GM23338 (cell line): Measurements from ENCODE around the gene TLR6. TPM values are rescaled to one million over a fixed set of nuclear protein-coding genes. Genes with fewer than 3 reads are reported as not detected.

Source experiments
- ATAC-seq: fragments of 200-7000 bp; cut with Tn5 transposase; 3 replicates; pipeline ENCODE4 v1.9.1; 2020
- DNase-seq: peaks from one replicate; pipeline ENCODE4 v3.0.0-alpha.2; 2015; ENCODE audit warnings: low spot score
- H2AFZ ChIP-seq: fragments of 200-600 bp; sonication (generic); 2 replicates; pipeline ENCODE4 v1.8.0; 2016; ENCODE audit warnings: antibody characterized with exemption, mild to moderate bottlenecking, moderate library complexity
- H3F3A ChIP-seq: fragments of 200-600 bp; sonication (generic); replicated peaks from 2 replicates; pipeline ENCODE4 v1.8.0; 2017; ENCODE audit warnings: antibody characterized with exemption, mixed run types, low read depth
- H3K27ac ChIP-seq: fragments of 200-600 bp; sonication (generic); 2 replicates; pipeline ENCODE4 v1.6.1; 2016; ENCODE audit warnings: low read depth
- H3K27me3 ChIP-seq: fragments of 200-600 bp; sonication (generic); 2 replicates; pipeline ENCODE4 v1.8.0; 2016; ENCODE audit warnings: mild to moderate bottlenecking, mixed run types, moderate library complexity; ENCODE audit not compliant: insufficient read depth
- H3K36me3 ChIP-seq: fragments of 200-600 bp; sonication (generic); 2 replicates; pipeline ENCODE4 v1.8.0; 2016; ENCODE audit warnings: mild to moderate bottlenecking; ENCODE audit not compliant: insufficient read depth
- H3K4me1 ChIP-seq: fragments of 200-600 bp; sonication (generic); 2 replicates; pipeline ENCODE4 v1.8.0; 2016; ENCODE audit warnings: mild to moderate bottlenecking, moderate library complexity; ENCODE audit not compliant: insufficient read depth
- H3K4me2 ChIP-seq: fragments of 200-600 bp; sonication (generic); 2 replicates; pipeline ENCODE4 v1.7.1; 2017; ENCODE audit warnings: mixed run types
- H3K4me3 ChIP-seq: fragments of 200-600 bp; sonication (generic); 2 replicates; pipeline ENCODE4 v1.6.1; 2016; ENCODE audit warnings: mixed run types
- H3K79me2 ChIP-seq: fragments of 200-600 bp; sonication (generic); replicated peaks from 2 replicates; pipeline ENCODE4 v1.8.0; 2017; ENCODE audit warnings: mild to moderate bottlenecking; ENCODE audit not compliant: insufficient read depth
- H3K9me2 ChIP-seq: fragments of 200-600 bp; sonication (generic); 2 replicates; pipeline ENCODE4 v1.8.0; 2017; ENCODE audit not compliant: insufficient read depth
- H4K20me1 ChIP-seq: fragments of 200-600 bp; sonication (generic); replicated peaks from 2 replicates; pipeline ENCODE4 v1.8.0; 2017; ENCODE audit warnings: mild to moderate bottlenecking; ENCODE audit not compliant: insufficient read depth
- H3K27ac Mint-ChIP-seq: 2 replicates; pipeline ENCODE4 v1.8.0; 2020; ENCODE audit warnings: inconsistent platforms, mild to moderate bottlenecking, moderate library complexity, mixed read lengths
- H3K27me3 Mint-ChIP-seq: 3 replicates; pipeline ENCODE4 v1.8.0; 2022; ENCODE audit warnings: low read depth, mild to moderate bottlenecking, moderate library complexity, mixed read lengths, inconsistent platforms; ENCODE audit not compliant: insufficient read depth, poor library complexity
- H3K36me3 Mint-ChIP-seq: 3 replicates; pipeline ENCODE4 v1.8.0; 2021; ENCODE audit warnings: low read depth, mild to moderate bottlenecking, inconsistent platforms, moderate library complexity, mixed read lengths
- H3K4me1 Mint-ChIP-seq: 3 replicates; pipeline ENCODE4 v1.8.0; 2020; ENCODE audit warnings: mild to moderate bottlenecking, inconsistent platforms, mixed read lengths
- H3K4me3 Mint-ChIP-seq: 3 replicates; pipeline ENCODE4 v1.8.0; 2021; ENCODE audit warnings: moderate library complexity, mild to moderate bottlenecking, inconsistent platforms, mixed read lengths
- H3K9me3 Mint-ChIP-seq: 3 replicates; pipeline ENCODE4 v1.8.0; 2020; ENCODE audit warnings: moderate library complexity, mild to moderate bottlenecking, inconsistent platforms, mixed read lengths
- CREB1 ChIP-seq: fragments of 250-450 bp; sonication (Bioruptor Pico); IDR thresholded peaks from 2 replicates; pipeline ENCODE4 v1.5.0; 2020; ENCODE audit warnings: low read depth, mild to moderate bottlenecking, moderate library complexity
- EZH2 ChIP-seq: fragments of 200-600 bp; sonication (generic); IDR thresholded peaks from one replicate; pipeline ENCODE4 v1.8.0; 2017; ENCODE audit warnings: antibody characterized with exemption, mild to moderate bottlenecking, low read depth; ENCODE audit not compliant: unreplicated experiment
- EZH2phosphoT487 ChIP-seq: fragments of 200-600 bp; sonication (generic); IDR thresholded peaks from one replicate; pipeline ENCODE4 v1.8.1; 2018; ENCODE audit warnings: antibody characterized with exemption; ENCODE audit not compliant: unreplicated experiment
- JUNB ChIP-seq: IDR thresholded peaks from one replicate; pipeline ENCODE4 v1.6.1; 2016; ENCODE audit warnings: antibody characterized with exemption; ENCODE audit not compliant: unreplicated experiment
- NANOG ChIP-seq: IDR thresholded peaks from 2 replicates; pipeline ENCODE4 v1.6.1; 2016; ENCODE audit warnings: antibody characterized with exemption, borderline replicate concordance
- POLR2AphosphoS5 ChIP-seq: IDR thresholded peaks from 2 replicates; pipeline ENCODE4 v1.6.1; 2016; ENCODE audit warnings: antibody characterized with exemption, low read depth
- STAT1 ChIP-seq: IDR thresholded peaks from one replicate; pipeline ENCODE4 v1.6.1; 2016; ENCODE audit warnings: antibody characterized with exemption; ENCODE audit not compliant: unreplicated experiment
- ZNF114 ChIP-seq: fragments of 250-450 bp; sonication (Bioruptor Pico); IDR thresholded peaks from 2 replicates; pipeline ENCODE4 v1.5.0; 2020; ENCODE audit warnings: mild to moderate bottlenecking, moderate library complexity
- ZNF331 ChIP-seq: fragments of 250-450 bp; sonication (Bioruptor Pico); IDR thresholded peaks from 2 replicates; pipeline ENCODE4 v1.5.0; 2020; ENCODE audit warnings: low read depth, mild to moderate bottlenecking, moderate library complexity
- ZNF462 ChIP-seq: fragments of 250-450 bp; sonication (Bioruptor Pico); IDR thresholded peaks from 2 replicates; pipeline ENCODE4 v1.5.0; 2020; ENCODE audit warnings: mild to moderate bottlenecking, moderate library complexity
- polyA plus RNA-seq: library from polyadenylated mRNA; unstranded; fragments of >200 nt; fragmentation: Nextera tagmentation; extraction: Ambion mirVana; gene quantifications from 2 replicates; pipeline ENCODE4 v1.2.1, GENCODE V29; 2016
- total RNA-seq: library from RNA; depleted of rRNA; stranded (reverse); fragments of >200 nt; shearing (Covaris generic); gene quantifications from 2 replicates; pipeline ENCODE4 v1.2.3, GENCODE V29; 2014
- TF ChIP-seq, protein P1 (sequence below): IDR thresholded peaks from one replicate; pipeline ENCODE4 v1.6.1; 2018; ENCODE audit warnings: antibody characterized with exemption; ENCODE audit not compliant: unreplicated experiment
- TF ChIP-seq, protein P2 (sequence below), 2 experiments: fragments of 200-600 bp in 1 of 2; sonication (generic) in 1 of 2; conservative IDR thresholded peaks; 2 replicates each; pipeline versions ENCODE4 v1.5.1 to v1.6.1; 2016 to 2017; ENCODE audit warnings: antibody characterized with exemption in 2 of 2, low read depth in 2 of 2, mild to moderate bottlenecking in 2 of 2, moderate library complexity in 1 of 2
- TF ChIP-seq, protein P3 (sequence below): IDR thresholded peaks from 2 replicates; pipeline ENCODE4 v1.6.1; 2016; ENCODE audit warnings: antibody characterized with exemption

Gene TLR6
- total and polyA plus RNA-seq, 2 experiments from 2014 or later = 0.14 TPM; not detected in 1

DNA sequence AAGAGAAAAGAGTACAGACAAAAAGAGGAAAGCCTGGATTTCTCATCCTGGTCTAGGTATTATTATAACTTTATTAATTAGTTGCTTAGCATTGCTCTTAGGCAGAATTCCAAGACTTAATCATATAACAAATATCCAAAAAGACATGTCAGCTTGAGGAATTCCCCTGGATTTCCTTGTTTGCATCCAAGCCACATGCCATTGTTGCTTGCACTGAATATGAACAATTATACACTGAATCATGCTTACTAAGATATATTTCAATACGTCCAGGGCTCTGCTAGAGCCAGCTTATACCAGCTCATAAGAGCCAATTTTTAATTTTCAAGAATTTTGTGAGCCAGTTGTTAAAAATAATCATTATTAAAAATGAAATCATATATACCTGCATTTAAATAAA, 68.3 kb downstream of the TLR6 start:
- Histone ChIP-seq H3K27ac (no peak overlapping the region), H3K4me3 (no peak overlapping the region), H3K79me2 (no peaks in the 10 kb centered on the region), H3K36me3 (no peaks in the 10 kb centered on the region), H3K4me1 (no peaks in the 10 kb centered on the region), H4K20me1 (no peaks in the 10 kb centered on the region), H3F3A (no peaks in the 10 kb centered on the region), H3K9me2 (peaks cover 2% of the 10 kb centered on the region; the same call in 1 of the 2 replicates), H2AFZ (no peak overlapping the region), H3K27me3 (no peaks in the 10 kb centered on the region), H3K4me2 (no peak overlapping the region)
- Mint-ChIP-seq H3K27ac (no peak overlapping the region), H3K27me3 (peaks cover 4% of the 10 kb centered on the region), H3K36me3 (no peaks in the 10 kb centered on the region), H3K4me1 (no peaks in the 10 kb centered on the region), H3K4me3 (no peak overlapping the region), H3K9me3 (no peaks in the 10 kb centered on the region; the same call in 2 of the 3 replicates)
- ATAC-seq = no peak
- TF ChIP-seq NANOG (no peak), POLR2AphosphoS5 (no peak), CREB1 (CRISPR knock-in tag) (no peak), ZNF331 (CRISPR knock-in tag) (no peak), STAT1 (no peak), EZH2phosphoT487 (no peak), EZH2 (no peak), ZNF462 (CRISPR knock-in tag) (no peak), ZNF114 (CRISPR knock-in tag) (no peak), JUNB (no peak)
- TF ChIP-seq, protein P1, sequence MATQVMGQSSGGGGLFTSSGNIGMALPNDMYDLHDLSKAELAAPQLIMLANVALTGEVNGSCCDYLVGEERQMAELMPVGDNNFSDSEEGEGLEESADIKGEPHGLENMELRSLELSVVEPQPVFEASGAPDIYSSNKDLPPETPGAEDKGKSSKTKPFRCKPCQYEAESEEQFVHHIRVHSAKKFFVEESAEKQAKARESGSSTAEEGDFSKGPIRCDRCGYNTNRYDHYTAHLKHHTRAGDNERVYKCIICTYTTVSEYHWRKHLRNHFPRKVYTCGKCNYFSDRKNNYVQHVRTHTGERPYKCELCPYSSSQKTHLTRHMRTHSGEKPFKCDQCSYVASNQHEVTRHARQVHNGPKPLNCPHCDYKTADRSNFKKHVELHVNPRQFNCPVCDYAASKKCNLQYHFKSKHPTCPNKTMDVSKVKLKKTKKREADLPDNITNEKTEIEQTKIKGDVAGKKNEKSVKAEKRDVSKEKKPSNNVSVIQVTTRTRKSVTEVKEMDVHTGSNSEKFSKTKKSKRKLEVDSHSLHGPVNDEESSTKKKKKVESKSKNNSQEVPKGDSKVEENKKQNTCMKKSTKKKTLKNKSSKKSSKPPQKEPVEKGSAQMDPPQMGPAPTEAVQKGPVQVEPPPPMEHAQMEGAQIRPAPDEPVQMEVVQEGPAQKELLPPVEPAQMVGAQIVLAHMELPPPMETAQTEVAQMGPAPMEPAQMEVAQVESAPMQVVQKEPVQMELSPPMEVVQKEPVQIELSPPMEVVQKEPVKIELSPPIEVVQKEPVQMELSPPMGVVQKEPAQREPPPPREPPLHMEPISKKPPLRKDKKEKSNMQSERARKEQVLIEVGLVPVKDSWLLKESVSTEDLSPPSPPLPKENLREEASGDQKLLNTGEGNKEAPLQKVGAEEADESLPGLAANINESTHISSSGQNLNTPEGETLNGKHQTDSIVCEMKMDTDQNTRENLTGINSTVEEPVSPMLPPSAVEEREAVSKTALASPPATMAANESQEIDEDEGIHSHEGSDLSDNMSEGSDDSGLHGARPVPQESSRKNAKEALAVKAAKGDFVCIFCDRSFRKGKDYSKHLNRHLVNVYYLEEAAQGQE = no peak
- TF ChIP-seq, protein P2, sequence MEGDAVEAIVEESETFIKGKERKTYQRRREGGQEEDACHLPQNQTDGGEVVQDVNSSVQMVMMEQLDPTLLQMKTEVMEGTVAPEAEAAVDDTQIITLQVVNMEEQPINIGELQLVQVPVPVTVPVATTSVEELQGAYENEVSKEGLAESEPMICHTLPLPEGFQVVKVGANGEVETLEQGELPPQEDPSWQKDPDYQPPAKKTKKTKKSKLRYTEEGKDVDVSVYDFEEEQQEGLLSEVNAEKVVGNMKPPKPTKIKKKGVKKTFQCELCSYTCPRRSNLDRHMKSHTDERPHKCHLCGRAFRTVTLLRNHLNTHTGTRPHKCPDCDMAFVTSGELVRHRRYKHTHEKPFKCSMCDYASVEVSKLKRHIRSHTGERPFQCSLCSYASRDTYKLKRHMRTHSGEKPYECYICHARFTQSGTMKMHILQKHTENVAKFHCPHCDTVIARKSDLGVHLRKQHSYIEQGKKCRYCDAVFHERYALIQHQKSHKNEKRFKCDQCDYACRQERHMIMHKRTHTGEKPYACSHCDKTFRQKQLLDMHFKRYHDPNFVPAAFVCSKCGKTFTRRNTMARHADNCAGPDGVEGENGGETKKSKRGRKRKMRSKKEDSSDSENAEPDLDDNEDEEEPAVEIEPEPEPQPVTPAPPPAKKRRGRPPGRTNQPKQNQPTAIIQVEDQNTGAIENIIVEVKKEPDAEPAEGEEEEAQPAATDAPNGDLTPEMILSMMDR (conservative IDR thresholded peaks at IDR 0.05; ENCODE audit: low read depth in 2 of 2) = no peak
- TF ChIP-seq, protein P3, sequence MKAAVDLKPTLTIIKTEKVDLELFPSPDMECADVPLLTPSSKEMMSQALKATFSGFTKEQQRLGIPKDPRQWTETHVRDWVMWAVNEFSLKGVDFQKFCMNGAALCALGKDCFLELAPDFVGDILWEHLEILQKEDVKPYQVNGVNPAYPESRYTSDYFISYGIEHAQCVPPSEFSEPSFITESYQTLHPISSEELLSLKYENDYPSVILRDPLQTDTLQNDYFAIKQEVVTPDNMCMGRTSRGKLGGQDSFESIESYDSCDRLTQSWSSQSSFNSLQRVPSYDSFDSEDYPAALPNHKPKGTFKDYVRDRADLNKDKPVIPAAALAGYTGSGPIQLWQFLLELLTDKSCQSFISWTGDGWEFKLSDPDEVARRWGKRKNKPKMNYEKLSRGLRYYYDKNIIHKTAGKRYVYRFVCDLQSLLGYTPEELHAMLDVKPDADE = no peak
- DNase-seq = no peak
